Caco-2 (cell line): ENCODE measurements around the gene CPHXL2. TPM values are rescaled to one million over a fixed set of nuclear protein-coding genes. Genes with fewer than 3 reads are reported as not detected.

Source experiments
- BruUV-seq: library from RNA; stranded (reverse); fragments of 400-500 nt; replicated peaks from 2 replicates; lab custom pipeline; 2021; lab: Mats Ljungman, UMichigan
- CTCF ChIA-PET: fragments of 300-600 bp; sonication (Branson Sonifier 250); formaldehyde crosslinking; loops from one replicate; lab custom pipeline; 2022; ENCODE audit warnings: antibody characterized with exemption; lab: Charles Lee
- POLR2A ChIA-PET: fragments of 300-600 bp; sonication (Branson Sonifier 250); formaldehyde crosslinking; loops from one replicate; lab custom pipeline; 2022; ENCODE audit warnings: antibody characterized with exemption; lab: Charles Lee
- DNase-seq, 2 experiments: peaks; one replicate each; pipeline versions ENCODE4 v3.0.0 to v3.0.0-alpha.2; 2020 to 2022
- H3K27me3 ChIP-seq: replicated peaks from 2 replicates; pipeline ENCODE4 v1.6.0; 2011; ENCODE audit warnings: low read length; ENCODE audit not compliant: control insufficient read depth, insufficient read depth
- H3K36me3 ChIP-seq: 2 replicates; pipeline ENCODE4 v1.5.1; 2011; ENCODE audit warnings: low read length; ENCODE audit not compliant: control insufficient read depth, insufficient read depth
- H3K4me1 ChIP-seq: fragments of 250-450 bp; sonication (Bioruptor Pico); 2 replicates; pipeline ENCODE4 v1.5.1; 2020; ENCODE audit warnings: mild to moderate bottlenecking
- H3K4me3 ChIP-seq: 2 replicates; pipeline ENCODE4 v1.5.1; 2011; ENCODE audit warnings: low read depth, mild to moderate bottlenecking, control low read depth, low read length
- H3K9me3 ChIP-seq: fragments of 250-450 bp; sonication (Bioruptor Pico); 2 replicates; pipeline ENCODE4 v1.5.1; 2020; ENCODE audit warnings: mild to moderate bottlenecking, moderate library complexity
- H3K27ac Mint-ChIP-seq: one replicate; pipeline ENCODE4 v1.8.0; 2022; ENCODE audit warnings: mixed read lengths; ENCODE audit not compliant: unreplicated experiment
- H3K27me3 Mint-ChIP-seq: one replicate; pipeline ENCODE4 v1.8.0; 2022; ENCODE audit warnings: mixed read lengths; ENCODE audit not compliant: insufficient read depth, unreplicated experiment
- H3K36me3 Mint-ChIP-seq: one replicate; pipeline ENCODE4 v1.8.0; 2022; ENCODE audit warnings: mild to moderate bottlenecking, mixed read lengths; ENCODE audit not compliant: insufficient read depth, unreplicated experiment
- H3K4me1 Mint-ChIP-seq: one replicate; pipeline ENCODE4 v1.8.0; 2022; ENCODE audit warnings: low read depth, mixed read lengths; ENCODE audit not compliant: unreplicated experiment
- H3K4me3 Mint-ChIP-seq: one replicate; pipeline ENCODE4 v1.8.0; 2022; ENCODE audit warnings: mild to moderate bottlenecking, moderate library complexity, mixed read lengths; ENCODE audit not compliant: unreplicated experiment
- H3K9me3 Mint-ChIP-seq: one replicate; pipeline ENCODE4 v1.8.0; 2022; ENCODE audit warnings: mixed read lengths; ENCODE audit not compliant: unreplicated experiment
- CTCF ChIP-seq, 2 experiments: fragments of 200-600 bp in 1 of 2; IDR thresholded peaks; 1 replicate in 1 of 2; 2 replicates in 1 of 2; pipeline versions ENCODE4 v1.5.1 to v1.8.0; 2011 to 2022; ENCODE audit warnings: antibody characterized with exemption in 1 of 2, control low read depth in 1 of 2, inconsistent platforms in 1 of 2, low read depth in 1 of 2, low read length in 1 of 2, mild to moderate bottlenecking in 1 of 2, moderate library complexity in 1 of 2; ENCODE audit not compliant: insufficient read depth in 1 of 2, severe bottlenecking in 1 of 2, unreplicated experiment in 1 of 2
- intact Hi-C: fragments of 100-400 bp; cut with micrococcal nuclease; formaldehyde crosslinking; loops from one replicate; pipeline ENCODE4 v1.10.0; 2022; ENCODE audit not compliant: unreplicated experiment
- total RNA-seq: library from RNA; stranded (reverse); gene quantifications from 2 replicates; pipeline ENCODE4 v1.2.3, GENCODE V29; 2022

Gene CPHXL2
- total RNA-seq, 1 experiment from 2014 or later: not detected

GRCh38 chr16:75617121-75617520, 59.7 kb downstream of the CPHXL2 start:
- no peak for DNase-seq
- peaks cover 71% of the 10 kb centered on the region for H3K36me3 Mint-ChIP-seq
- POLR2A ChIA-PET: no interaction called here
- H3K27ac Mint-ChIP-seq: no peak overlapping the region
- TF ChIP-seq CTCF (IDR thresholded peaks at IDR 0.05; ENCODE audit: insufficient read depth in 1 of 2, low read depth in 1 of 2, low read length in 1 of 2, severe bottlenecking in 1 of 2, unreplicated experiment in 1 of 2): no peak
- H3K4me1 Mint-ChIP-seq: no peaks in the 10 kb centered on the region
- no peak overlapping the region for H3K4me3 Mint-ChIP-seq
- intact Hi-C loops: no loop called here
- Histone ChIP-seq H3K36me3 (peaks cover 4% of the 10 kb centered on the region), H3K9me3 (no peaks in the 10 kb centered on the region), H3K4me3 (no peak overlapping the region), H3K27me3 (no peaks in the 10 kb centered on the region), H3K4me1 (peaks cover 4% of the 10 kb centered on the region; the same call in 1 of the 2 replicates)
- CTCF ChIA-PET: no interaction called here
- H3K27me3 Mint-ChIP-seq: no peaks in the 10 kb centered on the region
- no peaks in the 10 kb centered on the region for H3K9me3 Mint-ChIP-seq
- BruUV-seq: no TSS peak

- Histone ChIP-seq H3K4me1 (no peaks in the 10 kb centered on the region), H3K27me3 (no peaks in the 10 kb centered on the region), H3K36me3 (peaks cover 5% of the 10 kb centered on the region), H3K4me3 (no peak overlapping the region), H3K9me3 (no peaks in the 10 kb centered on the region)
- Mint-ChIP-seq H3K4me3 (no peak overlapping the region), H3K36me3 (peaks cover 74% of the 10 kb centered on the region), H3K27ac (no peak overlapping the region), H3K4me1 (no peaks in the 10 kb centered on the region), H3K9me3 (no peaks in the 10 kb centered on the region), H3K27me3 (no peaks in the 10 kb centered on the region)
- no peak for TF ChIP-seq CTCF (IDR thresholded peaks at IDR 0.05; ENCODE audit: insufficient read depth in 1 of 2, low read depth in 1 of 2, low read length in 1 of 2, severe bottlenecking in 1 of 2, unreplicated experiment in 1 of 2)
- no peak for DNase-seq
- intact Hi-C loops: no loop called here
- ChIA-PET CTCF (interaction anchor here (0.7 kb wide), 1 partner anchor 1798 kb away, joined by 3 read pairs; no protein-coding TSS in a partner anchor), POLR2A (interaction anchor here (0.5 kb wide), 1 partner anchor 17 kb away, joined by 3 read pairs; no protein-coding TSS in a partner anchor)
- no TSS peak for BruUV-seq
These were observed 60.2 kb downstream of the CPHXL2 start for GRCh38 chr16:75616521-75617010.

- Mint-ChIP-seq H3K36me3 (peaks cover 74% of the 10 kb centered on the region), H3K27me3 (no peaks in the 10 kb centered on the region), H3K4me1 (no peaks in the 10 kb centered on the region), H3K9me3 (no peaks in the 10 kb centered on the region), H3K27ac (no peak overlapping the region), H3K4me3 (no peak overlapping the region)
- intact Hi-C loops: no loop called here
- TF ChIP-seq CTCF (IDR thresholded peaks at IDR 0.05; ENCODE audit: insufficient read depth in 1 of 2, low read depth in 1 of 2, low read length in 1 of 2, severe bottlenecking in 1 of 2, unreplicated experiment in 1 of 2): no peak
- Histone ChIP-seq H3K36me3 (peaks cover 5% of the 10 kb centered on the region), H3K4me1 (no peaks in the 10 kb centered on the region), H3K27me3 (no peaks in the 10 kb centered on the region), H3K4me3 (no peak overlapping the region), H3K9me3 (no peaks in the 10 kb centered on the region)
- POLR2A ChIA-PET: no interaction called here
- BruUV-seq: no TSS peak
- no peak for DNase-seq
- CTCF ChIA-PET: interaction anchor here (0.7 to 1.0 kb wide), 2 partner anchors 99 to 1797 kb away, joined by 3 to 5 read pairs; no protein-coding TSS in a partner anchor
These were observed 61.2 kb downstream of the CPHXL2 start for GRCh38 chr16:75615619-75616018.
